Spleen (tissue), 11 donors: ENCODE data around the gene LRMDA. TPM values are rescaled to one million over a fixed set of nuclear protein-coding genes. Genes with fewer than 3 reads are reported as not detected.

ENCODE experiments used
- DNase-seq: peaks from one replicate; pipeline ENCODE4 v3.0.0-alpha.2; 2020
- H3K27ac ChIP-seq, 8 donors: fragments of 200-600 bp; sonication (generic) in 7 of 8; 1 replicate in 4 of 8; 2 replicates in 4 of 8; pipeline versions ENCODE4 v1.5.0 to v1.8.0; 2016 to 2021; ENCODE audit warnings: inconsistent platforms in 4 of 8, mild to moderate bottlenecking in 4 of 8, moderate library complexity in 1 of 8
- H3K27me3 ChIP-seq, 7 donors: fragments of 200-600 bp; sonication (generic) in 6 of 7; replicated peaks in 1 of 7; 1 replicate in 4 of 7; 2 replicates in 3 of 7; pipeline versions ENCODE4 v1.5.0 to v1.8.0; 2016 to 2021; ENCODE audit warnings: inconsistent platforms in 3 of 7, mild to moderate bottlenecking in 1 of 7
- H3K36me3 ChIP-seq, 6 donors: fragments of 200-600 bp; sonication (generic) in 5 of 6; 1 replicate in 4 of 6; 2 replicates in 2 of 6; pipeline versions ENCODE4 v1.5.0 to v1.8.0; 2016 to 2021; ENCODE audit warnings: inconsistent platforms in 2 of 6
- H3K4me1 ChIP-seq, 6 donors: fragments of 200-600 bp; sonication (generic) in 5 of 6; 1 replicate in 3 of 6; 2 replicates in 3 of 6; pipeline versions ENCODE4 v1.5.0 to v1.8.0; 2016 to 2021; ENCODE audit warnings: inconsistent platforms in 3 of 6
- H3K4me3 ChIP-seq, 8 donors: fragments of 200-600 bp; sonication (generic) in 7 of 8; 1 replicate in 4 of 8; 2 replicates in 4 of 8; pipeline versions ENCODE4 v1.5.0 to v1.8.0; 2016 to 2021; ENCODE audit warnings: inconsistent platforms in 4 of 8, mild to moderate bottlenecking in 4 of 8, moderate library complexity in 2 of 8
- H3K9me3 ChIP-seq, 8 donors: fragments of 200-600 bp; sonication (generic) in 7 of 8; 1 replicate in 4 of 8; 2 replicates in 4 of 8; pipeline versions ENCODE4 v1.5.0 to v1.8.0; 2016 to 2021; ENCODE audit warnings: inconsistent platforms in 4 of 8
- CTCF ChIP-seq, 11 experiments: fragments of 200-600 bp in 7 of 11; fragments of 450-650 bp in 4 of 11; sonication (generic) in 4 of 11; IDR thresholded peaks in 8 of 11; conservative IDR thresholded peaks in 3 of 11; 1 replicate in 7 of 11; 2 replicates in 4 of 11; pipeline versions ENCODE4 v1.4.0 to v1.8.0; 2016 to 2021; ENCODE audit warnings: antibody characterized with exemption in 11 of 11, inconsistent platforms in 4 of 11, mild to moderate bottlenecking in 1 of 11
- POLR2A ChIP-seq, 3 donors: fragments of 450-650 bp; IDR thresholded peaks; one replicate each; pipeline ENCODE4 v1.5.1; 2017; ENCODE audit warnings: antibody characterized with exemption in 3 of 3, mild to moderate bottlenecking in 1 of 3
- POLR2AphosphoS5 ChIP-seq, 3 donors: sonication (generic); formaldehyde crosslinking; IDR thresholded peaks; one replicate each; pipeline ENCODE4 v1.5.1; 2017; ENCODE audit warnings: antibody characterized with exemption in 3 of 3
- WGBS, 5 donors: extraction: QIAGEN DNeasy Blood & Tissue Kit in 3 of 5; methylation state at CpG; one replicate each; pipeline versions ENCODE4 v1.1.5 to v1.1.7; 2013 to 2018; 5-methylcytosine and 5-hydroxymethylcytosine counted together
- intact Hi-C: fragments of 100-400 bp; cut with DNase I; formaldehyde crosslinking; loops from one replicate; pipeline ENCODE4 v1.15.0; 2023; ENCODE audit warnings: low total_unique reads
- polyA plus RNA-seq, 3 donors: library from polyadenylated mRNA; stranded (reverse); fragments of 200-250 nt; gene quantifications; one replicate each; pipeline ENCODE4 v1.2.1, GENCODE V29; 2013
- total RNA-seq, 7 donors: library from RNA; depleted of rRNA in 3 of 7; stranded (reverse); fragments of >200 nt in 3 of 7; fragmentation: NEBNext Ultra II Directional in 4 of 7; extraction: Animal tissue kit (Norgen Biotek cat#: 25700) in 4 of 7; gene quantifications; one replicate each; pipeline versions ENCODE4 v1.1.0 to v1.2.1, GENCODE V29; 2016 to 2021
- donor health status: healthy with polysubstance abuse.
- donor health status: DM: no; HTN: no; CAD: no; lungs with moderate emphysema.
- donor health status: DM: no; HTN: no; CAD: no.
- donor health status: Bipolar disorder and iron deficiency.
- donor health status: healthy.
- donor health status: DM: no; HTN: no; CAD: no.
- donor health status: DM: yes; HTN: yes; CAD: no.

The LRMDA gene
- total and polyA plus RNA-seq, 10 donors = 7.3 to 46.6 (median 28.2) TPM

DNA sequence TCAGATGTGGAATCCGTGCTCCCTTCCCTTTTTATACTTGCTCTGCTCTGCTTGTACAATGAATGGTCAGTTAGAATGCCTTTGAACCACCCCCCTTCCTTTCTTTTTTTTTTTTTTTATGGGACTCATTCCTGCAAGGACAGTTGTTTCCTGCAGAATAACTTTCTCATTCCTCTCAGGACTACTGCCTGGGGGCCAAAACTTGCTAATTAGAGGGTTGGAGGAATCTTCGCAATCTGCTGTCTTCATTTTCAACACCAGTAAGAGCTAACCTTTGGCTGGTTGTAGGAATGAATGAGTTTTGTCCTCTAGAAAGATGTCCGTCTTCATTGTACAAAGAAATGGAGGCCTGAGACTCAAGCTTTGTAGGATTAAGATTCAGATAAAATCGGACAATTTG, 868.1 kb downstream of the LRMDA start:
- DNase-seq = no peak
- H3K27ac ChIP-seq = no peak overlapping the region
- H3K4me3 ChIP-seq = no peak overlapping the region
- intact Hi-C loops = no loop called here
- TF ChIP-seq CTCF (IDR thresholded peaks at IDR 0.05 in 8 of 11, conservative IDR thresholded peaks at IDR 0.05 in 3 of 11) (no peak), POLR2A (IDR thresholded peaks at IDR 0.05) (no peak), POLR2AphosphoS5 (IDR thresholded peaks at IDR 0.05) (no peak)
- 73 to 79% (median 77%) methylated on average over 4 of the region's 4 CpGs for WGBS, 5 donors
- no peaks in the 10 kb centered on the region for H3K36me3 ChIP-seq
- H3K9me3 ChIP-seq = no peaks in the 10 kb centered on the region
- no peaks in the 10 kb centered on the region for H3K27me3 ChIP-seq
- H3K4me1 ChIP-seq = peaks cover 0 to 27% (median 4%) of the 10 kb centered on the region in 6 donors

GRCh38 chr10:76301211-76301610, 869.8 kb downstream of the LRMDA start:
- intact Hi-C loops = loop anchor here (10.0 kb wide), 1 partner anchor 896 kb away; the partner anchor contains the start of gene ZNF503

DNA sequence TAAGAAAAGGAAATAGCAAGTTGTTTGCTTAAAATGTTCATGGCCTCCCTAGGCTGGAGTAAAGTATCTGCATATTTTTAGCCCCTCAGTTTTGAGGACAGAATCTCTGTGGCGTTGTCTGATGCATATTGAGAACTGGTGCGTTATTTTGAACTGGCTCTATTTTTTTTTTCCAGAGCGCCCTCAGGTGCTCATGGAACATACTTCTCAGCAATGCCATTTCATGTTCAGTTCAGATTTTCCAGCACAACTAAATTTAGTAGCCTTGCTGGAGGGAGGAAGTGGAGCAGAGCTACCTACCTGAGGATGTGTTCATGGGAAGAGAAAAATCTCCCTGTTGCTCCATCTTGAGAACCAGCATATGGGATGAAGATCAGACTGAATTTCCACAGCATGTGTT, 870.5 kb downstream of the LRMDA start:
- H3K4me1 ChIP-seq = peaks cover 0 to 35% (median 6%) of the 10 kb centered on the region in 6 donors
- TF ChIP-seq POLR2A (IDR thresholded peaks at IDR 0.05) (no peak), POLR2AphosphoS5 (IDR thresholded peaks at IDR 0.05) (no peak), CTCF (IDR thresholded peaks at IDR 0.05 in 8 of 11, conservative IDR thresholded peaks at IDR 0.05 in 3 of 11) (no peak)
- intact Hi-C loops = loop anchor here (10.0 kb wide), 1 partner anchor 897 kb away; the partner anchor contains the start of gene ZNF503

More at GRCh38 chr10:76301211-76301610, 869.8 kb downstream of the LRMDA start:
- H3K4me3 ChIP-seq = no peak overlapping the region
- H3K4me1 ChIP-seq = peaks cover 0 to 27% (median 4%) of the 10 kb centered on the region in 6 donors
- no peaks in the 10 kb centered on the region for H3K36me3 ChIP-seq
- WGBS, 5 donors = 64 to 87% (median 79%) methylated on average over 4 of the region's 4 CpGs
- no peaks in the 10 kb centered on the region for H3K9me3 ChIP-seq
- no peaks in the 10 kb centered on the region for H3K27me3 ChIP-seq
- DNase-seq = no peak
- no peak for TF ChIP-seq POLR2AphosphoS5 (IDR thresholded peaks at IDR 0.05)
- H3K27ac ChIP-seq = no peak overlapping the region

DNA sequence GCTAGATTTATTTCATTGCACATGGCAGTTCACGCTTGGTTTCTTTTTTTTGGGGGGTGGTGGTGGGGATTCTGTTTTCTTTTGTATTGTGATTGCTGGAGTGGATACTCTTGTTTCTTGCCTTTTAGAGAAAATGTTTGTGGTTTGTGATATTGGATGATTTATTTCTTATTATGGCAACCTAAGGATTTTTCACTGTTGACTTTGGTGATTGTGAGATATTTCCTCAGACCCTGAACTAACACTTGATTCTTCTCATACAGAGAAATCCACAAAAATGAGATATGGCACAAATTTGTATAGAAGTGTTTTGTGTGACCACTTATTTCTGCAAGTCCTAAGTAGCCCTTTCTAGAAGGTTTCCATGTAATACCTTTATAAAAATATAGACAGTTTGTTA, 871.1 kb downstream of the LRMDA start:
- Histone ChIP-seq H3K4me3 (no peak overlapping the region), H3K36me3 (no peaks in the 10 kb centered on the region), H3K9me3 (no peaks in the 10 kb centered on the region), H3K27ac (no peak overlapping the region), H3K27me3 (no peaks in the 10 kb centered on the region), H3K4me1 (peaks cover 0 to 37% (median 6%) of the 10 kb centered on the region in 6 donors)
- intact Hi-C loops = loop anchor here (10.0 kb wide), 1 partner anchor 898 kb away; the partner anchor contains the start of gene ZNF503
- no peak for TF ChIP-seq CTCF (IDR thresholded peaks at IDR 0.05 in 8 of 11, conservative IDR thresholded peaks at IDR 0.05 in 3 of 11)
- no peak for TF ChIP-seq POLR2AphosphoS5 (IDR thresholded peaks at IDR 0.05)
- TF ChIP-seq POLR2A (IDR thresholded peaks at IDR 0.05) = no peak
- 78 to 100% (median 91%) methylated on average over 1 of the region's 1 CpG for WGBS, 5 donors
- no peak for DNase-seq

More for the DNA sequence above, 870.5 kb downstream of the LRMDA start:
- Histone ChIP-seq H3K27ac (no peak overlapping the region), H3K4me3 (no peak overlapping the region), H3K36me3 (no peaks in the 10 kb centered on the region), H3K27me3 (no peaks in the 10 kb centered on the region), H3K9me3 (no peaks in the 10 kb centered on the region)
- no peak for DNase-seq
- WGBS, 5 donors = 41 to 54% (median 50%) methylated on average over 3 of the region's 3 CpGs
